Measurements from ENCODE around the gene BLM. TPM values are rescaled to one million over a fixed set of nuclear protein-coding genes. Genes with fewer than 3 reads are reported as not detected.

BLM gene
- total RNA-seq, 1 donor from 2014 or later: 26.2 TPM

GRCh38 chr15:90698629-90699028, 18.5 kb upstream of the BLM start:
- intact Hi-C loops (cut with micrococcal nuclease): no loop called here
- Histone ChIP-seq H3K27me3 (ENCODE audit: low read depth) (no peaks in the 10 kb centered on the region), H3K4me1 (no peaks in the 10 kb centered on the region), H3K4me3 (no peak overlapping the region), H3K9me3 (replicated peaks) (peaks cover 13% of the 10 kb centered on the region), H3K27ac (replicated peaks) (no peak overlapping the region), H3K36me3 (no peaks in the 10 kb centered on the region)
- no peak for TF ChIP-seq CTCF (IDR thresholded peaks at IDR 0.05; ENCODE audit: borderline replicate concordance)
- DNase-seq: no peak

- Histone ChIP-seq H3K9me3 (replicated peaks) (peaks cover 17% of the 10 kb centered on the region), H3K36me3 (no peaks in the 10 kb centered on the region), H3K27ac (replicated peaks) (no peak overlapping the region), H3K27me3 (ENCODE audit: low read depth) (no peaks in the 10 kb centered on the region), H3K4me3 (no peak overlapping the region), H3K4me1 (no peaks in the 10 kb centered on the region)
- DNase-seq: no peak
- intact Hi-C loops (cut with micrococcal nuclease): no loop called here
- no peak for TF ChIP-seq CTCF (IDR thresholded peaks at IDR 0.05; ENCODE audit: borderline replicate concordance)
Observed at GRCh38 chr15:90701048-90701447, 16.1 kb upstream of the BLM start.

- peaks cover 7% of the 10 kb centered on the region for H3K4me1 ChIP-seq
- DNase-seq: peak; percentile 33
- H3K36me3 ChIP-seq: no peaks in the 10 kb centered on the region
Observed at GRCh38 chr15:90701880-90702630, 15.1 kb upstream of the BLM start.

GRCh38 chr15:90703455-90703854, 13.7 kb upstream of the BLM start:
- intact Hi-C loops (cut with micrococcal nuclease): no loop called here
- no peak for DNase-seq
- Histone ChIP-seq H3K4me1 (peaks cover 7% of the 10 kb centered on the region), H3K36me3 (no peaks in the 10 kb centered on the region), H3K9me3 (replicated peaks) (peaks cover 17% of the 10 kb centered on the region), H3K27me3 (ENCODE audit: low read depth) (no peaks in the 10 kb centered on the region), H3K27ac (replicated peaks) (no peak overlapping the region), H3K4me3 (no peak overlapping the region)
- no peak for TF ChIP-seq CTCF (IDR thresholded peaks at IDR 0.05; ENCODE audit: borderline replicate concordance)

More at GRCh38 chr15:90701880-90702630, 15.1 kb upstream of the BLM start:
- intact Hi-C loops (cut with micrococcal nuclease): no loop called here
- Histone ChIP-seq H3K27me3 (ENCODE audit: low read depth) (no peaks in the 10 kb centered on the region), H3K4me3 (no peak overlapping the region), H3K27ac (replicated peaks) (no peak overlapping the region), H3K9me3 (replicated peaks) (peaks cover 17% of the 10 kb centered on the region)
- TF ChIP-seq CTCF (IDR thresholded peaks at IDR 0.05; ENCODE audit: borderline replicate concordance): no peak

- Histone ChIP-seq H3K27me3 (ENCODE audit: low read depth) (no peaks in the 10 kb centered on the region), H3K4me3 (no peak overlapping the region), H3K9me3 (replicated peaks) (peaks cover 17% of the 10 kb centered on the region), H3K36me3 (no peaks in the 10 kb centered on the region), H3K27ac (replicated peaks) (no peak overlapping the region), H3K4me1 (peaks cover 7% of the 10 kb centered on the region)
- intact Hi-C loops (cut with micrococcal nuclease): no loop called here
- TF ChIP-seq CTCF (IDR thresholded peaks at IDR 0.05; ENCODE audit: borderline replicate concordance): no peak
- DNase-seq: no peak
Observed at GRCh38 chr15:90705212-90705611, 11.9 kb upstream of the BLM start.

Data from left ventricle myocardium inferior (tissue), 1 donor.